HUES6 (cell line): ENCODE results near the gene FMO1.
"Not testable (repeated sequence)": the region's sequence is repeated elsewhere in the genome, so short reads cannot be mapped to it uniquely, and the experiment has no call there.

Experiments
- H3K27ac ChIP-seq: 2 replicates; pipeline ENCODE4 v1.7.0; 2013; ENCODE audit warnings: low read depth, mild to moderate bottlenecking, low read length, inconsistent platforms
- H3K27me3 ChIP-seq: 2 replicates; pipeline ENCODE4 v1.6.1; 2013; ENCODE audit warnings: low read length; ENCODE audit not compliant: control insufficient read depth, insufficient read depth
- H3K36me3 ChIP-seq: 2 replicates; pipeline ENCODE4 v1.6.1; 2013; ENCODE audit warnings: low read length; ENCODE audit not compliant: control insufficient read depth, insufficient read depth
- H3K4me1 ChIP-seq: 2 replicates; pipeline ENCODE4 v1.6.1; 2013; ENCODE audit warnings: low read length; ENCODE audit not compliant: control insufficient read depth, insufficient read depth
- H3K4me3 ChIP-seq: 2 replicates; pipeline ENCODE4 v1.5.1; 2013; ENCODE audit warnings: low read depth, low read length
- H3K9ac ChIP-seq: one replicate; pipeline ENCODE4 v1.6.1; 2013; ENCODE audit warnings: mild to moderate bottlenecking, low read length
- H3K9me3 ChIP-seq: 2 replicates; pipeline ENCODE4 v1.6.1; 2013; ENCODE audit warnings: low read depth, low read length; ENCODE audit not compliant: control insufficient read depth, insufficient read depth

Gene FMO1

DNA sequence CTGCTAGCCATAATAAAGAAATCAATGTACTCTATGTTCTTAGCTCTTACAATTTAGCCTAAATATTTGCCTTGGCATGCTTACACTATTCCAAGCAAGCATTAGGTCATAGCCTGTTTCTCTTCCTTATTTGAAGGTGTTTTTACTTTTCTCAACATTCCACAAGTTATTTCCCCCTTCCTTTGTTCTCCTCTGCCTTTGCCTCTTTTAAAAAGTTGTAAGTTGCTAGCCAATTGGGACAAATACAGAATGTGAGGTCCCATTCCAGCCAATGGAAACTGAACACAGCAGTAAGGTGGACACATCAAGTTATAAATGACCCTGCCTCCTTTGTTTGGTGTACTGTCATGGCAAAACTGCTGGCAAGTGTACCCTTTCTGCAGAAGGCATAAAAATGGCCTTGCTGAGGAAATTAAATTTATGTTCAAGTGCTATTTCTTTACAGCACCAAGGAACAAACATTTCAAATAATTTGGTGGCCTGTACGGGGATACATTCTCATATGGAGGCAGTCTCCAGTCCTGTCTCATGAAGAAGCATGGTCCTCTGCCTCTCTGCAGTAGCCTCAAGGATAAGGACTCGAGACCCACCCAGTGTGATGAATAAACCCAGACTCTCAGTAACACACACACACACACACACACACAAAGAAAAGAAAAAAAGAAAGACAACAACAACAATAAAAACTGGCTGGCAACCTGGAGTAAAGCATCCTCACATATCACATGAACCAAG is 28.8 kb upstream of the FMO1 start:
- peaks cover 42% of the 10 kb centered on the region for H3K4me1 ChIP-seq
- H3K9me3 ChIP-seq: peaks cover 12% of the 10 kb centered on the region
- H3K27me3 ChIP-seq: no peaks in the 10 kb centered on the region
- peak overlapping the region; percentile 53 for H3K9ac ChIP-seq
- no peaks in the 10 kb centered on the region for H3K36me3 ChIP-seq
- peak overlapping the region; percentile 49 for H3K4me3 ChIP-seq
- H3K27ac ChIP-seq: peak overlapping the region; percentile 95

DNA sequence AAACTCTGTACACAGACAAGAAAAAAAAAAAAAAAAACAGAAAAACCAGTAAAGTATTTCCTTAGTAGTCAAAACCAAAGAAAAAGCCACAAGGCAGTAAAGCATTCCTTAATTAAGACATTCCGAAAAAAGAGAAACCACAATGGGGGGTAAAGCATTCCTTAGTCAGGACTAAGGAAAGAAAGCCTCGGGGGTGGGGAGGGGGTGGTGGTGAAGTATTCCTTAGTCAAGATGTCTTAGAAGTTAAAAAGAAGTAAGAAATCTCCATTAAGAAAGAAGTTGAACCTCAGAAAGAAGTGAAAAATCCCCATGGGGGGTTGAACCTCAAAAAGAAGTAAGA is 28.2 kb upstream of the FMO1 start:
- no peaks in the 10 kb centered on the region for H3K27me3 ChIP-seq
- peak overlapping the region; percentile 49 for H3K4me3 ChIP-seq
- peaks cover 15% of the 10 kb centered on the region for H3K9me3 ChIP-seq
- H3K36me3 ChIP-seq: no peaks in the 10 kb centered on the region
- H3K4me1 ChIP-seq: peaks cover 42% of the 10 kb centered on the region
- peak overlapping the region; percentile 95 for H3K27ac ChIP-seq
- peak overlapping the region; percentile 53 for H3K9ac ChIP-seq

DNA sequence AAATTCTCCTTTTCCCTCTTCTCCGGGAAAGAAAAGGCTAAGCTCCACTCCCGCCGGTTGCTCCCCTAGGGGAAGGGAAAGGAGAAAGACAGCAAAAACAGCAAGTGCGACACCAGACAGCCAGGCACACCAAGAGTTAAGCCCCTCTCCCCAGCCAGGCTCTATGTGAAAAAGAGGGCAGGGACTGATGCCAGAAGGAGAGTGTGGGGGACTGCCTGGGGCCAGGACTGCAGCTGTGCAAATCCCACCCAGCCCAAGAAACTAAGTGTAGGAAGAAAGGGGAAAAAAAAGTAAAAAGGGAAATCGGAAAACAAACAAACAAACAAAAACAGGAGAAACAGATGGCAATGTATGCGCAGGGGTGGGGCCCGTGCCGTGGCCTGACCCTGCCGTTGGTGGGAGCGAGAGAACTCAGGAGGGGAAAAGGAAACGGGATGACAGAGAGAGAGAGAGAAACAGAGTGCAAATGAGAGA is 27.7 kb upstream of the FMO1 start:
- H3K9me3 ChIP-seq: peaks cover 15% of the 10 kb centered on the region
- H3K9ac ChIP-seq: peak overlapping the region; percentile 43
- H3K27ac ChIP-seq: peak overlapping the region; percentile 95
- H3K27me3 ChIP-seq: no peaks in the 10 kb centered on the region
- H3K4me3 ChIP-seq: peak overlapping the region; percentile 49
- peaks cover 42% of the 10 kb centered on the region for H3K4me1 ChIP-seq
- H3K36me3 ChIP-seq: no peaks in the 10 kb centered on the region

DNA sequence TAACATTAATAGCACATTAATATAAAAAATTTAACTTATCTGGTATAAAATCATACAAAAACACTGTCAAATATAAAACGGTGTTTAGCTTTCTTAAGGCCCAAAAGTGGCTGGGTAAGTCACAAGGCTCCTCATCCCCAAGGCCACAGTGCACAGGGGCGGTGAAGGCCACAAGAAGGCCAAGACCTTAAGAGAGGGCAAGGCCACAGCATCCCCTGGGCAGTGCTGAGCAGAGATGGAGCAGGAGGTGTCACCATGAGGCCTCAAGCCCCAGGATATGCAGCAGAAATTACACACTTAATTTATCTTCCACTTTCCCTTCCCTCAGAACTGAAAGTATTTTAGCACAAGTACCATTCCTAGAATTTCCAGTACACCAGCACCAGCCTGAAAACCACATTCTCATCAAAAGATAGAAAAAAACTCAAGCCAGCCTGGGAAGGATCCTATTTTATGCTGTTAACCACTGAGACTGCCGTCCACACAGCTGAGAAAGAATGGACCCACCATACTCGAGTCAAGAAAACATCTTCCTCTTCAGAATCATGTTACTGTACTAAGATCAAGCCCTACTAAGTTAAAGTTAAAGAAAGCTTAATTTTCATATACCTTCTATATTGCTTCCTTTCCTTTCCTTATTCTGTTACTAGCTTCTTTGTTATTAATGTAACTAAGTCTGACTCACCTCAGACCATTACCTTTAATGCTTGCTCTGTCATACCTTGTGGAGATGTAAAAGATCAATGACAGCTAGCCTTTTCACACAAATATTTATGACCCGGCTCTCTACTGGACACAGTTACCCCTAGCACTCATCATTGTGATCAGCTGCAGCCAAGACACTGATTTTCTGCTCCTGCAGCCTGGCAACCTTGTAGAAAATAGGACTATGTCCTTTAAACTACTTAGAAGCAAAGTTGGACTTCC is 26.4 kb upstream of the FMO1 start:
- Histone ChIP-seq H3K36me3 (no peaks in the 10 kb centered on the region), H3K27me3 (no peaks in the 10 kb centered on the region), H3K27ac (peak overlapping the region; percentile 61; the same call in 1 of the 2 replicates), H3K9ac (no peak overlapping the region), H3K4me1 (peaks cover 42% of the 10 kb centered on the region), H3K9me3 (peaks cover 15% of the 10 kb centered on the region), H3K4me3 (no peak overlapping the region)

DNA sequence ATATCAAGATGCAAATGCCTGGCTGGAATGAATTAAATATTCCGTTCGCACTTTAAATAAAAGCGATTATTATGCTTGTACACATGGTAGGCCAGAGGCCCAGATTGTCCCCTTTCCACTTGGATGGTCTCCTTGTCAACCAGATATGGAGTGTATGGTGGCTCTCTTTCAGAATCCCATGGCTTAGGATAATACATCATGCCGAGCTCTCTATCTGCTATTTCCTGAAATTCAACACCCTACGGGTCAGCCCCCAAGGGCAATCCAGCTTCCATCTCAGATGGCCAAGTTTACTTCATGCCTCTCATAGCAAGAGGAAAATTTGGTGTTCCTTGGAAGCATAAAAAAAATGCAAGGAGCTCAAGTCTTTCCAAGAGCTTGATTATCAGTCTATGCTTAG is 25.4 kb upstream of the FMO1 start:
- Histone ChIP-seq H3K9me3 (peaks cover 11% of the 10 kb centered on the region), H3K27ac (peak overlapping the region; percentile 51), H3K9ac (no peak overlapping the region), H3K36me3 (no peaks in the 10 kb centered on the region), H3K4me3 (0 out of 2 replicates have a peak overlapping the region, but pooled peaks have one; percentile 17), H3K4me1 (peaks cover 42% of the 10 kb centered on the region), H3K27me3 (no peaks in the 10 kb centered on the region)

DNA sequence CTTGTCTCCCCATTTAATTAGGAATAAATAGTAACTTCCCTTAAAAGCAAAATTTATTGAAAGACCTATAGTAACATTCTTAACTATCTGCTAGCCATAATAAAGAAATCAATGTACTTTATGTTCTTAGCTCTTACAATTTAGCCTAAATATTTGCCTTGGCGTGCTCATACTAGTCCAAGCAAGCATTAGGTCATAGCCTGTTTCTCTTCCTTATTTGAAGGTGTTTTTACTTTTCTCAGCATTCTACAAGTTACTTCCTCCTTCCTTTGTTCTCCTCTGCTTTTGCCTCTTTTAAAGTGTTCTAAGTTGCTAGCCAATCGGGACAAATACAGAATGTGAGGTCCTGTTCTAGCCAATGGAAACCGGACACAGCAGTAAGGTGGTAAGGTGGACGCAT is 24.0 kb upstream of the FMO1 start:
- H3K27ac ChIP-seq, H3K9me3 ChIP-seq, H3K4me3 ChIP-seq, H3K27me3 ChIP-seq, H3K36me3 ChIP-seq, H3K9ac ChIP-seq: not testable (repeated sequence)
- peaks cover 31% of the 10 kb centered on the region for H3K4me1 ChIP-seq

DNA sequence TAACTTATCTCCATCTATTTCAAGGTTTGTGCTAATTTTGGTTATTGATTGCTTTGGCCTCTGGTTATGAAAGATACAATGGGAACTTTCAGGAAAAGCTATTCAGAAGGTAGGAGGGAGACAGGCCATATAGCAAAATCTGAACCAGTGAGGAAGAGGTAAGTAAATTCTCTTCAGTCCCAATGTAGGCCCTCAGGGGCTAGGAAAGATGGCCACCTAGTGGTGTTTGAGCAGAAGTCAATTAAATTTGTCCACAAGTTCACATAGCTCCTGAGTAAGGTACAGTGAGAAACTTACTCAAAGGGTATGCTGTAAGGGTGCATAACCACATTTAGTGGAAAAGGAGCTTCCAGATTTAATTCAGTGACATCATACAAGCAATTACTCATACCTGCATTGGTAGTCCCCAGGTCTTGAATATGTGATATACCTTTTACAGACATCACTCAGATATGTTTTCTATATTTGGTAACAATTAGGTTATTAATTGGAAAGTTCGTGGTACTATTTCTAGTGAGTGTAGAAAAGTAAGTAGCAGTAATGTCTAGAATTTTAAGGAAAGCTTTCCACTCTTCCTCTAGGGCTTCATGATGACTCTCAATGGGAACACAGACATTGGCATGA is 21.4 kb upstream of the FMO1 start:
- Histone ChIP-seq H3K4me1 (peaks cover 20% of the 10 kb centered on the region), H3K27ac (no peak overlapping the region), H3K27me3 (no peaks in the 10 kb centered on the region), H3K9ac (no peak overlapping the region), H3K4me3 (no peak overlapping the region), H3K36me3 (no peaks in the 10 kb centered on the region), H3K9me3 (0 out of 2 replicates have a peak, but pooled peaks cover 3% of the 10 kb centered on the region)

DNA sequence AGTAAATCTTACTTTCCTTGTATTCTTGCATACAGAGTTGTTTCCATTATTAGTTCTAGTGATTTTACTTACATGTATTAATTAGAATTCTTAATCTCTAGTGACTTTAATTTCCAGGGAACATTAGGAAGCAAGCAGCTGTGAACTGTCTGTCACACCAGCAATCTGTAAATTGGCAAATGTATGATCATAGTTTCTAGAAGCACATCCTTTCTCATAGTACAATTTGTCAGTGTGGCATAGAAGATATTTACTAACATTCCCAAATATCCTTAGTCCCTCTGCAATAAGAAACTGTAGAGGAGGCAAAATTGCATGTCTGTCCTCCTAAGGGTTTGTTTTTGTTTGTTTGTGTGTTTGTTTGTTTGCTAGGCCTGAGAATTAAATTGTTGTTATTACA is 17.0 kb upstream of the FMO1 start:
- no peak overlapping the region for H3K27ac ChIP-seq
- no peaks in the 10 kb centered on the region for H3K36me3 ChIP-seq
- no peak overlapping the region for H3K9ac ChIP-seq
- H3K4me3 ChIP-seq: no peak overlapping the region
- H3K9me3 ChIP-seq: no peaks in the 10 kb centered on the region
- H3K4me1 ChIP-seq: no peaks in the 10 kb centered on the region
- no peaks in the 10 kb centered on the region for H3K27me3 ChIP-seq

DNA sequence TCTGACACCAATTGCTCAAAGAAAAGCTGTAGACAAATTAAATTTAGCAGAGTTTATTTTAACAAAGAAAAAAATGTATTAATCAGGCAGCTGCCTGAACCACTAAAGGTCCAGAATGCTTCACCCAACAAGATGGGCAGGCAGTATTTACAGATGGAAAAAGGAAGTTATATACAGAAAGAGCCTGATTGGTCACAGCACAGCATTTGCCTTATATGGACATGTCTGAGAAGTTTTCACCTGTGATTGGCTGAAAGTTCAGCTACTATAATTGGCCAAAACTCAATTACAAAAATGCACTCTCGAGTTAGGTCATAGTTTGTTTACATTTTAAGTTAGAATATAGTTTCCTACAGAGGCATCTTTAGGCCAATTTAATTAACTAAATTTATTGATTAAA is 15.1 kb upstream of the FMO1 start:
- Histone ChIP-seq H3K27me3 (no peaks in the 10 kb centered on the region), H3K9ac (no peak overlapping the region), H3K27ac (no peak overlapping the region), H3K4me3 (no peak overlapping the region), H3K36me3 (no peaks in the 10 kb centered on the region), H3K9me3 (peaks cover 4% of the 10 kb centered on the region; the same call in 1 of the 2 replicates), H3K4me1 (no peaks in the 10 kb centered on the region)

DNA sequence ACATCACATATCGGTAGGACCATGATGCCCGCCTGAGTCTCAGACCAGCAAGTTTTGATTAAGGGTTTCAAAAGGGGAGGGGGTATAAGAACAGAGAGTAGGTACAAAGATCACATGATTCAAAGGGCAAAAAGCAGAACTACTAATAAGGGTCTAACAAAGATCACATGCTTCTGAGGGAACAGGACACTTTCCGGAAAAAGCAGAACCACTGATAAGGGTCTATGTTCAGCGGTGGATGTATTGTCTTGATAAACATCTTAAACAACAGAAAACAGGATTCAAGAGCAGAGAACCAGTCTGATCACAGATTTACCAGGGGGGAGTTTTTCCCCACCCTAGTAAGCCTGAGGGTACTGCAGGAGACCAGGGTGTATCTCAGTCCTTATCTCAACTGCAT is 12.1 kb upstream of the FMO1 start:
- H3K4me3 ChIP-seq, H3K9me3 ChIP-seq, H3K27ac ChIP-seq, H3K9ac ChIP-seq, H3K36me3 ChIP-seq, H3K4me1 ChIP-seq, H3K27me3 ChIP-seq: not testable (repeated sequence)

DNA sequence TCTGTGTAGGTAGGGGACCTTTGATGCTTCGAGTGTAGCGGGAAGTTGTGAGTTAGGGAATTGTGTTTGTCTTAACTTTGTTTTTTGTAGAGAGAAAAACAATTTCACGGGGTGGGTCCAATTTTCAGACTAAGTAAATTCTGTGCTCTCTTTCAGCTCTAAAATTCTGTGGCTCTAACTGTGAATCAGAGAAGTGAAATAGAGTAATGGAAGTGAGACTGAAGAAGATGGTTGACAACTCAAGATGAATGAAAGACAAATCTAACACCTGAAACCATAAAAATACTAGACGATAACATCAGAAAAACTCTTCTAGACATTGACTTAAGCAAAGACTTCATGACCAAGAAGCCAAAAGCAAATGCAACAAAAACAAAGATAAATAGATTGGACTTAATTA is 4.4 kb upstream of the FMO1 start:
- no peaks in the 10 kb centered on the region for H3K9me3 ChIP-seq
- no peaks in the 10 kb centered on the region for H3K4me1 ChIP-seq
- H3K36me3 ChIP-seq: no peaks in the 10 kb centered on the region
- no peak overlapping the region for H3K4me3 ChIP-seq
- H3K27me3 ChIP-seq: no peaks in the 10 kb centered on the region
- no peak overlapping the region for H3K9ac ChIP-seq
- H3K27ac ChIP-seq: no peak overlapping the region
